Measurements from ENCODE around the gene MAGEA2.
"Not testable (repeated sequence)": the region's sequence is repeated elsewhere in the genome, so short reads cannot be mapped to it uniquely, and the experiment has no call there.

The MAGEA2 gene

GRCh38 chrX:152753686-152754650, at the start of gene MAGEA2:
TSS of gene MAGEA2 (minus strand) at chrX:152753842. CDS start at chrX:152751363, 2,479 bp downstream.
- DNase-seq: not testable (repeated sequence)

- DNase-seq: no peak
Observed at GRCh38 chrX:152798945-152799344, 45.3 kb upstream of the MAGEA2 start.

- not testable (repeated sequence) for DNase-seq
Observed at GRCh38 chrX:152787062-152787461, 33.4 kb upstream of the MAGEA2 start.

GRCh38 chrX:152769549-152770289, 16.1 kb upstream of the MAGEA2 start, which contains the start of gene MAGEA6:
TSS of gene MAGEA6 (minus strand) at chrX:152769689. CDS start at chrX:152767650, 2,039 bp downstream.
- not testable (repeated sequence) for DNase-seq

GRCh38 chrX:152766562-152766961, 12.9 kb upstream of the MAGEA2 start:
- not testable (repeated sequence) for DNase-seq

- DNase-seq: not testable (repeated sequence)
Observed at GRCh38 chrX:152761582-152761981, 7.9 kb upstream of the MAGEA2 start.

- not testable (repeated sequence) for DNase-seq
Observed at GRCh38 chrX:152759544-152759943, 5.9 kb upstream of the MAGEA2 start.

- DNase-seq: not testable (repeated sequence)
Observed at GRCh38 chrX:152758918-152759317, 5.3 kb upstream of the MAGEA2 start, which contains the start of gene CSAG3. TSS of gene CSAG3 (plus strand) at chrX:152759218.

GRCh38 chrX:152754871-152755270, 1.2 kb upstream of the MAGEA2 start:
- DNase-seq: not testable (repeated sequence)

- DNase-seq: no peak
Observed at GRCh38 chrX:152738560-152738959, 15.1 kb downstream of the MAGEA2 start.

GRCh38 chrX:152736528-152736927, 17.1 kb downstream of the MAGEA2 start:
- DNase-seq: not testable (repeated sequence)

GRCh38 chrX:152735860-152736511, 17.7 kb downstream of the MAGEA2 start:
- DNase-seq: no peak

- DNase-seq: no peak
Observed at GRCh38 chrX:152735101-152735500, 18.5 kb downstream of the MAGEA2 start.

- not testable (repeated sequence) for DNase-seq
Observed at GRCh38 chrX:152734143-152734858, 19.3 kb downstream of the MAGEA2 start.

- DNase-seq: no peak
Observed at GRCh38 chrX:152733261-152733975, 20.2 kb downstream of the MAGEA2 start, which contains the start of the genes CSAG1 and MAGEA12. TSS of gene CSAG1 (minus strand) at chrX:152733721. CDS start at chrX:152732460, 1,261 bp downstream. TSS of gene MAGEA12 (plus strand) at chrX:152733757. CDS start at chrX:152736162, 2,405 bp downstream.

GRCh38 chrX:152725409-152725808, 28.2 kb downstream of the MAGEA2 start:
- DNase-seq: no peak

- DNase-seq: not testable (repeated sequence)
Observed at GRCh38 chrX:152713815-152714787, 39.5 kb downstream of the MAGEA2 start, which contains the start of gene MAGEA2B. TSS of gene MAGEA2B (plus strand) at chrX:152714628. CDS start at chrX:152717107, 2,479 bp downstream.

- not testable (repeated sequence) for DNase-seq
Observed at GRCh38 chrX:152713195-152713594, 40.4 kb downstream of the MAGEA2 start.

- DNase-seq: not testable (repeated sequence)
Observed at GRCh38 chrX:152709173-152709572, 44.5 kb downstream of the MAGEA2 start, which contains the start of gene CSAG2. TSS of gene CSAG2 (minus strand) at chrX:152709273. CDS start at chrX:152709112, 161 bp downstream.

All from SW 1271 (cell line).